Activated CD4-positive, alpha-beta T cell treated with anti-CD3 and anti-CD28 coated beads, Interleukin-2, amount 50 U/mL, for 16 hours (primary cell): ENCODE results near the gene ABCA10.

Experiments used
- DNase-seq: peaks from one replicate; pipeline ENCODE4 v3.0.0-alpha.2; 2020

The ABCA10 gene

DNA sequence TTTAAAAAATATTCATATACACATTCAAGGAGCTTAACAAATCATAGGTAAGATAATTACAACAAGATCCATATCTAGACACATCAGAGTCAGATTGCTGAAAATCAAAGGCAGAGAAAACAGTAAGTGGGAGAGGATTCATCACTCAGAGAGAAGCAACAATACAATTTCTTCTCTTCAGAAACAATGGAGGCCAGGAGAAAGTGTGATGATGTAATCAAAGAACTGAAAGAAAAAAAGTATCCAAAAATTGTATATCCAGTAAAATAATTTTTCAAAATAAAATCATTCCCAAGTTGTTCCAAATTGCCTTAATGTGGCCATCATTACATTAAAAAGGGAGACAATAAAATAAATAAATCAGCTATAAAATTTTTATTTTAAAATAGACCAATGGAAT, 69.2 kb downstream of the ABCA10 start:
- DNase-seq = no peak

DNA sequence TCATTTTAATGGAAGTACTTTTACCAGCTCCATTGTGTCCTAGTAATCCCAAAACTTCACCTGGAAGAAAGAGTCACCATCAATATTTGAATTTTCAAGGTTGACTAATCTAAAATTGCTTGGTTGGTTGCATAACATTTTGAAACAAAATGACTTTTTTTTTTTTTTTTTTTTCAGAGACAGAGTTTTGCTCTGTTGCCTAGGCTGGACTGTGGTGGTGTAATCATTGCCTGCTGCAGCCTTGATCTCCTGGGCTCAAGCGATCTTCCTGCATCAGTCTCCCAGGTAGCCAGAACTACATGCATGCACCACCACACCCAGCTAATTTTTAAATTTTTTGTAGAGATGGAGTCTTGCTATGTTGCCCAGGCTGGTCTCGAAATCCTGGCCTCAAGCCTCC, 74.4 kb downstream of the ABCA10 start:
- DNase-seq = no peak

DNA sequence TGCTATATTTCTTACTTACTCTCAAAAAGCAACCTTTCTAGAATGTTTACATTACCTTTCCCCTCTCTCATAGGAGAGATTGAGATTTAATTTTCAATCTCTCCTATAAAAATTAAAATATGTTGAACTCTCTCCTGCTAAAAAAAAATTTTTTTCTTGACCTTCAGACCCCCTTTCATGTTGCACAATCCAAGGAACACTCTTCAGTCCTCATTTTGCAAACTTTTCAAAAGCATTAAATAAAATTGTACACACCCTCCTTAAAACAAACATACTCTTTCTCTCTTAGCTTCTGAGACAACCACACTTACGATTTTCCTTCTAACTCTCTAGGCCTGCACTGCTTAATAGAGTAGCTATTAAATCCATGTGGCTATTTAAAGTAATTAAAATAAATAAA, 78.3 kb downstream of the ABCA10 start:
- DNase-seq = no peak

DNA sequence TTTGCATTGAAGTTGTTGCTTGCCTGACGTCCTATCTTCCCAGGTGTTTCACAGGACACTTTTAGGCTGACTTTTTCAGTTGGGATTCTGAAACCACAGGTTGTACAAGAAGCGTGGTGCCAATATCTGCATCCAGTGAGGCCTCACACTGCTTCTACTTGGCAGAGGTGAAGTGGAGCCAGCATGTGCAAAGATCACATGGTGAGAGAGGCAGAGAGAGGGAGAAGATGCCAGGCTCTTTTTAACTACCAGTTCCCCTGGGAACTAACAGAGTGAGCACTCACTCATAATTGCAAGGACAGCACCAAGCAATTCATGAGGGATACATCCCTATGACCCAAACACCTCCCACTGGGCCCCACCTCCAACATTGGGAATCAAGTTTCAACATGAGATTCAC, 81.2 kb downstream of the ABCA10 start:
- DNase-seq = no peak

DNA sequence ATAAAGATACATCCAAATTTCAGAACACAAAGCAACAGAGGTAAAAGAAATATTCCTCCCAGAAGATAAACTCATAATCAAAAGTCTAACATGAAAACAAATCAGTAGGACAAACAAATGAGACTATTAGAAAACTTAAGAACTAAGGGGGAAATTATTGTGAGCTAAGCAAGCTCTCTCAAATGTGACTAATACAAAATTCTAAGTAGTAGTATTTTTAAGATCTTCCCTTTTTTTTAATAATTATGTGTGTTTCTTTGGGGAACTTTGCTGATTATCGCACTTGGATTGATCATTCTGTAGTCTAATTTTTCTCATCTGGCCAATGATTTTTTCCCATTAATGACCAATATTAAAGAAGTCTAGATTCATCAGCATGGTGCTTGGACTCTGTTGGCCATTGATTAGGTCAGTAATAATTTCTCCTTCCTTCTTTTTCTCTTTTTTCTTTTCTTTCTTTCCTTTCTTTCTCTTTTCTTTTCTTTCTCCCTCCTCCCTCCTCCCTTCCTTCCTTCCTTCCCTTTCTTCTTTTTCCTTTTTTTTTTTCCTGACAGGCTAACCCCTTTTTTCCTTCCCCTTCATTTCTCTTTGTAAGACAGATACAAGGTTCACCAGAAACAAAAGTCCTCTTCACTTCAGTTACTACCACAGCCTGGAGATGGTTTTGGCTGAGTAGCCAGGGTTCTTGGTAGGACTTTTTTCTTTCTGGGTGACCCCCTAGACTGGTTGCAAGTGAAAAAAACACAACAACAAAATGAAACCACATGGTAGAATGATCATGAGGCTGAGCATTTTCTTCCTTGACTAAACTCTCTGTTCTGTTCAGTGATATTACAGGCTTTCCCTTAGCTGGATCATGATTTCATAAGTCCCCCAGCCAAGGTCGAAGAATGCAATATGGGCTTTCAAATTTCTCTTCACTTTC, 84.0 kb downstream of the ABCA10 start:
- no peak for DNase-seq

DNA sequence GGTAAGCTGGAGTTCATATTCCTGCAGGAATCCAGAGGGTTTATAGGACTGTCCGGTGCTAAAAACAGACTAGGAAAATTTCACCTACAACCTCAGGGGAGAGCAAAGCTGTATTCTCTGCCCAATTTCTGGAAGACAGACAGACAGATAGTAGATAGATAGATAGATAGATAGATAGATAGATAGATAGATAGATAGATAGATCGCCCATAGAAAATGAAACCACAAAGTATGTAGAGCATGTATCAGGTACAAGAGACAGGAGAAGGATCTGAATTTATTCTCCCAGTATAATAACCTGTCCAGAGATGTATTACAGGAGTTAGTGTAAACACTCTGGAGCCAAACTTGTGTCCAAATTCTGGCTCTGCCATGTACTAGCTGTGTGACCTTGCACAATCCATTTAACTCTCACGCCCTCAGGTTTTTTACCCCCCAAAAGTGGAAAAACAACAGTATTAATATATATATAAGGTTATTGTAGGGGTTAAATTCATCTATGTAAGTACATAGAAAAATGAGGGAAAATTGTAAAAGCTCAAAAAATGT, 84.9 kb downstream of the ABCA10 start:
- DNase-seq = no peak

DNA sequence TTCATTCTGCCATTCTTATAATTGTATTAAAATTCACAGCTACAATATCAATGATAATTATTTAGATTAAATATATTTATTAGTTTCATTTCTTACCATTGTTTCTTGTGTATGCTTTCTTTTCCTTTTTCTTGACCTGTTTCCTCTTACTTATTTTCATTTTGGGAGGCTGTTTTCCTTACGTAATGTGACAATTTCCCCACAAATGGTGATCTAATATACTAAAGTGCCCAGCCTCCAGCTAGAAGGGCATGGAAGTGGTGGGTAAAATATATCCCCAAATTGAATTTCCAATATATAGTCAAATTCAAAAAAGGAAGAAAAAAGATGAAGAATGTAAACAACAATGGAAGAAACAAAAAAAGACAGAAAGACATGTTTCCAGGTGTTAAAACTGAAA, 85.5 kb downstream of the ABCA10 start:
- DNase-seq = no peak

DNA sequence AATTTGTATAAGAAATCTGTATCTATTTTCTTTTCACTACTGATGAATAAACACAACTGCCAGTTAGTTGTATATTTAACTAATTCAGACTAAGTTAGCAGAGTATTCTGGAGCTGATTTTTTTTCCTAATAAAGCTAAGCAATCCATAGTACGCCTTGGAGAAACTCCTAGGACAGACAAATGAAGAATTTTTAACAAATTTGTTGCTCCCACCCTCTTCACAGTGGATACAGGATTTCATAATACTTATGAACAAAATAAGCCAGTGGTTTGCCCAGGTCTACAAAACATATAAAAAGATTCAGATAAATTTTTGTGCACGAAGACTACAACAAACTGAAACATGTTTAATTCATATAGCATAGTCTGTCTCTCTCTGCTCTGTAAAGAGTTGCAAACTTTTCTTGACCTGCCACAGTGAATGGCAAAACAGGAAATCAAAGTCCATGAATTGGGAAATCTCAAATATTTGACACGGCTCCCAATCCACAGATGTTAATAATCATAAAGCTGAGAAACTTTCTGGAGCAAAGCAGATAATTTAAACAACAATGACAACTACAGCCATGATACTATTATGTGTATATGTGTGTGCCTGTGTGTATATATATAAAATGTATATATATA, 86.3 kb downstream of the ABCA10 start:
- no peak for DNase-seq

DNA sequence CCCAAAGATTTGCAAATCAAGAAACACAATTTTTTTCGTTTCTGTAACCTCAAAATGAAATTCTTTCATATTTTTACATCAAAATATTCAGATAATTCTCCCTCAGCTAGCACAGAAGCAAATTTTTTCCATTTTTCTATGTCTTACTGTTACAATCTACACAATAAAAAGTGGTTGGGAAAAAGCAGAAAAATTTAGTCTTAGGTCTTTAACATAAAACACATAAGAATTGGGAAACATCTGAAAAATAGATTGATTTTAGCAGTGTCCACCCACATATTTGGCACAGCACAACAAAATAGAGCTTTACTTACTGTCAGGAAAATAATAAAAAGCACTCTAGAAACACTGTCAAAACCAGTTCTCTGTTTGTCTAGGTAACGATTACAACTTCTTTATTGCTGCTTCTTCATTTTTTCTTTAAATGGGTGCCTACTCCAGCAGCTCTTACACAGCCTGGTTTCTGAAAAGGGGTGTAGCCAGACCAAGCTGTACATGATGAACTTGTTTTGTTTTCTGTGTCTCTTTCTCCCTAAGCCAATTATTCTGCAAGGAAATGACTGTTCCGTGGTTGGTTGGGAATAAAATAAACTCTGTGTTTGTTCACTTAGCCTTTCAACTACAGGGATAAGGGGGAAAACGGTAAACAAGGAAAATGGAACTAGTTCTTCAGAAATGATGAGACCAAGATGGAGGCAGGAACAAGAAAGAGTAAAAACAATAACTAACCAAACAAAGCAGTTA, 87.0 kb downstream of the ABCA10 start, which contains the start of gene ABCA6:
Gene ABCA6, minus strand, starts transcription at position 465 of the 744 bp plus-strand sequence. CDS start 1,192 bp downstream, outside the sequence.
- no peak for DNase-seq

DNA sequence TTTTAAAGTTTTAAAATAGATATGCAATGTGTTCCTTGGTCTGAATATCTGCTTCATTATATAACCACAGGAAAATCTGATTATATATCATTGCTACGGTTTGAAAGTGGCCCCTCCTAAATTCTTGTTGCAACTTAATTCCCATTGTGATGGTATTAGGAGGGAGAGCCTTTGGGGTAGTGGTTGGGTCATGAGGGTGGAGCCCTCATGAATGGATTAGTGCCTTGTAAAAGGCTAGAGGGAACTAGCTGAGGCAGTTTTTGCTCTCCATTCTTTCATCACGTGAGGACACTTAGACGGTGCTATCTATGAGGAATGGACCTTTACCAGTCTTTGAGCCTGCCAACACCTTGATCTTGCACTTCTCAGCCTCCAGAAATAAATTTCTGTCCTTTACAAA, 94.5 kb downstream of the ABCA10 start:
- no peak for DNase-seq

DNA sequence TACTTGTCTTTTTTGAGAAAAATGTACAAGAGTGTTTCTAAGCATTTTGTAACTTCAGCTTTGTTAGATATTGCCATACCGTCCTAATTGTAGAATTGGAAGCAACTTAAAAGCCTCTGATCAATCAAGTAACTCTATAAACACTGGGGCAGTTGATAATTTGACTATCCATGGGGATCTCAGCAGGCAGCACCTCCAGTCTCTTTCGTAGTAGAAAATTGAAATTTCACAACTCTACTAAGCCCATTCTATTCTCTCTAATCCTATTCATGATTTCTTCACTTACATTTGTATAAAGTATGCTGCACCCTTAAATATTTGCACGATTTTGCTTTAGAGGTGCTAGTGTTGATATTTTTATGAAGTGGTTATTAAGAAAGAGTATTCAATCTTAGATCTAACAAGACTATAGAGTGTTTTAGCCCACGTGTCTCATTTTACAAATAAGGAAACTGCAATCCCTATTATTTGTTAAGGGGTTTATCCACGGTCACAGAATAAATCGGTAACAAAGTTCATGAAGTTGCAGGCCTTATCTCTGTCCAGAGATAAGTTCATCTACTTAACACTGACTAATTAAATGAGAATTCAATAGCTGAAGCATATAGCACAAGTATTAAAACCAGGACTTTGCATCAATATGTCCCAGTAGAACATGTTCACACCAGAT, 97.9 kb downstream of the ABCA10 start:
- DNase-seq = no peak

DNA sequence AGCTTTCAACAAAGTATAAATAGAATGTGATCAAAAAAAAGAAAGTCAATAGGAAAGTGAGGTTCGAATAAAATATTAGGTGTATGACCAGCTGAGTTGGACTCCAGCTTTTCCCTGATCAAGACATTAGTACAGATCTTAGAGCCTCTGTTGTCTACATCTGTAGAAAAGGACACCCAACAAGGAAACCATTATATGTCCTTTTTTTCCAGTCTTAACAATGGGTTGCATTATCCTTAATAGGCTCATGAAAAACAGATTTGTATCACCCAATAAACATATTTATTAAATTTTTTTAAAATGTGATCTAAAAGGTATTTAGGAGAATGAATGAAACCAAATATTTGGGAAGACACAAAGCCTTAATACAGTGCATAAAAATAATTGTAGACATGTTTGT, 105.0 kb downstream of the ABCA10 start:
- no peak for DNase-seq

DNA sequence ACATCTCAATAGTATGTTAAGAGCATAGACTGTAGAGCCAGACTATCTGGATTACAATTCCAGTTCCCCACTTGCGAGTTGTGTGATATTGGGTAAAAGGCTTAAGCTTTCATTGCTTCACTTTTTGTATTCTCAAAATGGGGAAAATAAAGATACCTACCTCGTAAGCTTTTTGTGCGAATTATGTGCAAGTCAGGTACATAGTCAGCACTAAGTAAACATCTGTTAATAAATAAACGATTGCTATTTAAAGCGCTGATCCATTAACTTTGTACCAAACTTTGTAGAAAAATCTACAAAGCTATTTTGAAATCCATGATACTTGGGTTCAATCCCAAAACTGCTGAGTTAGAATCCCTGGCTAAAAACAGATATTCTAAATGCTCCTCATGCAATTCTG, 106.6 kb downstream of the ABCA10 start:
- DNase-seq = no peak

DNA sequence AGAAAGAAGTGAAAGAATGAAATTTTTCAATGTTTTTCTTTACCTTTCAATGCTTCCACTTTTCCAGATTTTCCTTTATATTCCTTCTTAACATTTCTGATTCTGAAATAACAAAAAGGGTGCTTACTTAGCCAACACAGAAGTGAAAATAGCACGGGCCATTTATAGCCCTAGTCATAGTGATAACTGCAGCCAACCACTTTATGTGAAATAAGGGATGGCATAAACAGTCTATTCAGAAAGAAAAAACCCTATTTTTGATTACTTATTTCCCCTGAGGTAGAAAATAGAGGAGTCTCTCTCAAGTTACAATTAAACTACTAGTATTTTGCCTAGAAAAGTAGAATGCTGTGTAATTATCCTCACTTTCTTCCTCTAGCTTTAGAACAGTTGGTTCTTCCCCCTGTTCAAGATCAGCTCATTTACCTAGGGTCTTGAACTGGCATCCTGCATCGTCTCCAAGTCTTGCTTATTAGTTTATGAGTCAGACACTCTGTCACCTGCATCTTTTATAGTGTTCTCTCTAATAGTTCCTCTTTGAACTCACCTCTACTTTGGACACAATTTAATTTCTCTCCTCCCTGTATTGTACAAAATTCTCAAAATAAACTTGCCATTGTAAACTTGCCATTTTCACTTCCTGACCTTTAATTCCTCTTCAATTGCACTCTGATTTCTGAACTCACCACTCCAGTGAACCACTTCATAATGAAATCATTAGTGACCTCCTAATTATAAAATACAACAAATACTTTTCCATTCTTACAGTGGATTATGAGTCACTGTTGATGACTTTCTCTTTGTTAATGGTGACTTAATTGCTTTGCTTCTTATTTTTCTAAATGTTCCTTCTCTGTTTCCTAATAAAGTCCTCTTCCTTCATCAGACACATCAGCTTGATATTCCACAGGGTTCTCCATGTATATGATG, 110.5 kb downstream of the ABCA10 start:
- no peak for DNase-seq

DNA sequence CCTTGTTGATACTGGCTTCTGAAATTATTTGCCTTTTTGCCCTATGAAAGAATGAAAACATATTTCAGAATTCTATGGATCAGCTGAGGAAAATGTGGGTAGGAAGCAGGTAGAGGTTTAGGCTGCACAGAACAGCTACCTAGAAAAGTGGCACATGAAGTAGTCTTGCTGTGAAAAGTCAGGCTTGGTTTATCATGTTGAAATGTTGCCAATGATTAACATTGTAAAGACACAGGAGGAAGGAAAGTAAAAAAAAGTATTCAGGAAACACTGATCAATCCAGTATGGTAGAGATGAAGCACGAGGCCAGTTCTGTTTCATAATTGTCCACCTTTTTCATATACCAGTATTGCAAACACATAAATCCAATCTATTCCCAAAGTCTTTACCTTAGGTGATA, 116.8 kb downstream of the ABCA10 start:
- DNase-seq = no peak

DNA sequence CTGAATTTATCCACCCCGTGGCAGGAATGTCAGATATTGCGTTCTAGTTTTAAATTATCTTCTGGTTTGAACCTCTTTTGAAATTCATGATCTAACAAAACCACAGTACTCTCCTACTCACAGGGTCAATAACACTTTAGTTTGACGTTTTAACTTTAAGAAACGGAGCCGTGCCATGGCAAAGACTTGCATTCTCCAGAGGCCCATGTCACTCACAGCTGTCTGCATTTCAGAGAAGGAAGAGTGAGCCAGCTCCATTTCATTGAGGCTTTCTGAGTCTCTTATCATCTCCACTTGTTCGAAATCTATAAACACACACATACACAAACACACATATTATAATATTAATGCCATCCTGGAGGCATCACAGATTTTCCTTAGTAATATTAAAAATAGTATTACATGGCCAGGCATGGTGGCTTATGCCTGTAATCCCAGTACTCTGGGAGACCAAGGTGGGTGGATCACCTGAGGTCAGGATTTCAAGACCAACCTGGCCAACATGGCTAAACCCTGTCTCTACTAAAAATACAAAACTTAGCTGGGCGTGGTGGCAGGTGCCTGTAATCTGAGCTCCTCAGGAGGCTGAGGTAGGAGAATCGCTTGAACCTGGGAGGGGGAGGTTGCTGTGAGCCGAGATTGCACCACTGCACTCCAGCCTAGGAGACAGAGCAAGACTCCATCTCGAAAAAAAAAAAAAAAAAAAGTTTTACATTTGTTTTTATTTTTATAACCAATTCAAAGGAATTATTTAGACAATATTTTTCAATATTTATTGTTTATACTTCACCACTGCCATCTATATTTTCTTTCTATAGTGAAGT, 122.5 kb downstream of the ABCA10 start:
- DNase-seq = no peak

DNA sequence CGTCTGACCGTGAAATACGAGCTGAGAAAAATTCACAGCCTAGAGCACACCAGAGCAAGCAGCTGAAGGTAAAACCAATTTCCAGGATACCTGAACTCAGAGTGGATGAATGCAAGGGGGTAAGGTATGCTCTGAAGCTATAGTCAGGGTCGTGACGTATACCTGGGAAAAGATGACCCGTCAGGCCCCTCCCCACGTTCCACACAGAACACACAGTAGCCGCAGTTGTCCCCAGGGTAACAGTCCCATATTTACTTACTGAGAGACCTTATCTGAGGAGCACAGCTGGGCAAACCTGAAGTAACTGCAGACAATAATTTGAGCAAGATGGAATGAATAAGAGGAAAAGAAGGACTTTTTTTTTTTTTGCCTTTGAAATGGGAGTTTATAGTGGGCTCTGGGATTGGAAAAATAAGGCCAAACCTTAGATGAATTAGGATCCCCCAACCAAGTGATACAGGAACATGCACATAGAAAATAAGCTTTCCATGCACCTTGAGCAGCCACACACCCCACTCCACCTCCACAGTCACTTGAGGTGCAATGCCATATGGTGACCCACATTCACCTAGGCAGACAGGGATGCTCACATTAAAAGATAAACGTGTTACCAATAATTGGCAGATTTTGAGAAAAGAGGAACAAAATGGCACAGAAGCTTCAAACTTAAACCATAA, 124.9 kb downstream of the ABCA10 start:
- DNase-seq = no peak

DNA sequence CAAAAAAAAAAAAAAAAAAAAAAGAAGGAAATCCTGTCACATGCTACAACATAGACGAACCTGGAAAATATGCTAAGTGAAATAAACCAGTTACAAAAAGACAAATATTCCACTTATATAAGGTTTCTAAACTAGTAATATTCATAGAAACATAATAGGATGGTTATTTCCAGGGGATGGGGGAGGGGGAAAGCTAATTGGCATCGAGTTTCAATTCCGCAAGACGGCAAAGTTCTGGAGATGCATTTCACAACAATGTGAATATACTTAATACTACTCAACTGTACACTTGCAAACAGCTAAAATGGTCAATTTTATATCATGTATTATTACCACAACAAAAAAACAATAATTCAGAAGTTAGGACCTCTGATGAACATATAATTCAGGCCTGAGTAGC, 130.0 kb downstream of the ABCA10 start:
- DNase-seq = no peak
